Measurements from ENCODE around the gene PPP4C.
A peak's percentile ranks its signal among the peaks of the same experiment; 100 is the strongest.

Gene PPP4C

DNA sequence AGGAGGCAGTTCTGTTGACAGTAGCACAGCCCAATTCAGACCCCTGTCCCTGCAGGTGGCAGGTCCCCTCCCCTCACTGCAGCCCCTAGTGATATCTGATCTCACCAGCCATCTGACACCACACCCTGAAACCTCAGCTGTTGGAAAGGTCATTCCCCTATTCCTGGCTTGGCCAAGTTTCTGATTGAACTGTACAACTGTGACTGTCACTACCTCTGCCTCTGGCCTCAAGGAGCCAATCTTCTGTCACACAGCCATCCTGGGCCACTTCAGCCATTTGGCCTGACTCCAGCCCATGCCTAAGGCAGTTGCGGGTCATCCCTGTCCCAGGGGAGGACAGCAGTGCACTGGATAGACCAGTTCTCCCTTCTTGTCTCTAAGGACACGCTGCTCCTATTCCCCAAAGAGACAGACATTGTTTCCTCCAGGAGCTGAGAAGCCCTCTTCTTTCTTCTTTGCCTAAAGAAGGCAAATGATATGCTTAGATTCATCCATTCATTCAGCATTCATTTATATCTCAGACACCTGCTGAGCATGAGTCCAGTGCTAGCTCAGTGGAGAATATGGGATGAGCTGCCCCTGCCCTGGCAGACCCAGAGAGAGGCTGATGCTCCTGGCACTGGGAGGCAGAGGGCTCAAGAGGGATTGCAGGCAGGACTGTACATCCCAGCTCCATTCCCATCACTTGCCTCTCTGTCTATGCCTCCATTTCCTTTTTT, 14.8 kb upstream of the PPP4C start:
- Histone ChIP-seq H3K27me3 (no peaks in the 10 kb centered on the region), H3K9me3 (no peaks in the 10 kb centered on the region), H3K36me3 (no peaks in the 10 kb centered on the region), H3K27ac (no peak overlapping the region), H3K4me3 (no peak overlapping the region), H3K4me1 (peaks cover 0 to 26% (median 14%) of the 10 kb centered on the region in 4 donors)
- no peak for TF ChIP-seq CTCF (IDR thresholded peaks at IDR 0.05)
- DNase-seq = no peak
- intact Hi-C loops (cut with DNase I; ENCODE audit: low total_unique reads) = no loop called here

- H3K4me1 ChIP-seq = peaks cover 0 to 48% (median 32%) of the 10 kb centered on the region in 4 donors
- TF ChIP-seq CTCF (IDR thresholded peaks at IDR 0.05) = no peak
- intact Hi-C loops (cut with DNase I; ENCODE audit: low total_unique reads) = no loop called here
- peak overlapping the region; percentile 98 to 99 for H3K4me3 ChIP-seq
- DNase-seq = no peak
- peak overlapping the region; percentile 96 to 97 for H3K27ac ChIP-seq
- no peaks in the 10 kb centered on the region for H3K27me3 ChIP-seq
- H3K36me3 ChIP-seq = peaks cover 15 to 18% (median 15%) of the 10 kb centered on the region in 3 donors
- no peaks in the 10 kb centered on the region for H3K9me3 ChIP-seq
Observed at GRCh38 chr16:30063278-30063892, 12.4 kb upstream of the PPP4C start.

DNA sequence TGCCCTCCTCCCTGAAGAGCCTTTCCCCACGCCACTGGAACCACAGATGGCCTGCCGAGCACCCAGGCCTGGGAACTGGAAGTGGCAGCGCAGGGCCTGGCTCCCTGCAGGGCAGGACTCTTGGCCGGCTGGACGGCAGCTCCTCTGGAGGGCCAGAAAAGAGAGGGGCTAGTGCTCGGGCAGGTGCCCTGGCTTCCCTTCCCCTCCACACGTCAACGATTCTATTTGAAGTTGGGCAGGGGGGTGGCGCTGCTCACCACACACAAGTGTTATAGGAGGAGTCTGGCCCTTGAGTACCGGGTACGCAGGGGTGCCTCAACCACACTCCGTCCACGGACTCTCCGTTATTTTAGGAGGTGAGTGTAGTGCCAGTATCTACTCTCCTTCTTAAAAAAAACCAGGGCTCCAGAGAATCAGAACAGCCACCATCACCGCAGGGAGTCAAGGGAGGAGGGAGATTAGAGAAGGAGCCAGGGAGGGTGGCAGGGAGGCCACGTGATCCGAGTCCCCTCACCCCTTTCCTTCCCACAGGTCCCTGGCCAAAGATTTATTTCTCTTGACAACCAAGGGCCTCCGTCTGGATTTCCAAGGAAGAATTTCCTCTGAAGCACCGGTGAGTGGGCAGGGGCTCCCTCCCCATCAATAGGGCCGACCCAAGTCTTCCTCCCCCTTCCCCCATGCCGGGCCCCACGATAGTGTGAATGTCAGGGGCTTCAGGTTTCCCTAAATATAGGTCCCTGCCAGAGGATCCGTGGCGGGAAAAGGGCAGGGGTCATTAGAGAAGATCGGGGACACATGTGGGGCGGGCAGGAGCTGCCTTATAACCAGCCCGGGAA, 11.7 kb upstream of the PPP4C start:
- Histone ChIP-seq H3K27ac (peak overlapping the region; percentile 96 to 97), H3K36me3 (peaks cover 22 to 26% (median 22%) of the 10 kb centered on the region in 3 donors), H3K4me1 (peaks cover 0 to 54% (median 40%) of the 10 kb centered on the region in 4 donors), H3K4me3 (peak overlapping the region; percentile 98 to 99), H3K27me3 (no peaks in the 10 kb centered on the region), H3K9me3 (no peaks in the 10 kb centered on the region)
- TF ChIP-seq CTCF (IDR thresholded peaks at IDR 0.05) = peak; percentile 31 to 33
- DNase-seq = peak; percentile 88 to 92
- intact Hi-C loops (cut with DNase I; ENCODE audit: low total_unique reads) = no loop called here

DNA sequence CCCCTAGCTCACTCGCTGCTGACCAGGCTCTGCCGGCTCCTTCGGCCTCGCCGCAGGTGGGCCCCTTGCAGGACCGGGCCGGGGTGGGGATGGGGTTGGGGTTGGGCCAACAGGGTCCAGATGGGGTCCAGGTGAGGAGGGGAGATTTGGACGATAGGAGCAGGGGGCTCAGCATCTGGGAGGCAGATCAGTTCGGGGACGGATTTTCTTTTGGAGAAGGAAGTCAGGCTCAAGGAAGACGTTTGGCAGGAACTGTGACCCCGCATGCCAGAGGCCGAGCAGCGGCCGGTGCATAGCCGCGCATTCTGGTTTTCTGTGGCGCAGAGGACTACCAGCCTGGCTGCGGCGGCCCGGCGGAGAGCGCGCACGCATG, 11.1 kb upstream of the PPP4C start:
- no peaks in the 10 kb centered on the region for H3K27me3 ChIP-seq
- no peak for TF ChIP-seq CTCF (IDR thresholded peaks at IDR 0.05)
- H3K4me3 ChIP-seq = peak overlapping the region; percentile 98 to 99
- intact Hi-C loops (cut with DNase I; ENCODE audit: low total_unique reads) = no loop called here
- peaks cover 28 to 32% (median 29%) of the 10 kb centered on the region in 3 donors for H3K36me3 ChIP-seq
- no peaks in the 10 kb centered on the region for H3K9me3 ChIP-seq
- no peak for DNase-seq
- peaks cover 0 to 60% (median 46%) of the 10 kb centered on the region in 4 donors for H3K4me1 ChIP-seq
- peak overlapping the region; percentile 96 to 97 for H3K27ac ChIP-seq

DNA sequence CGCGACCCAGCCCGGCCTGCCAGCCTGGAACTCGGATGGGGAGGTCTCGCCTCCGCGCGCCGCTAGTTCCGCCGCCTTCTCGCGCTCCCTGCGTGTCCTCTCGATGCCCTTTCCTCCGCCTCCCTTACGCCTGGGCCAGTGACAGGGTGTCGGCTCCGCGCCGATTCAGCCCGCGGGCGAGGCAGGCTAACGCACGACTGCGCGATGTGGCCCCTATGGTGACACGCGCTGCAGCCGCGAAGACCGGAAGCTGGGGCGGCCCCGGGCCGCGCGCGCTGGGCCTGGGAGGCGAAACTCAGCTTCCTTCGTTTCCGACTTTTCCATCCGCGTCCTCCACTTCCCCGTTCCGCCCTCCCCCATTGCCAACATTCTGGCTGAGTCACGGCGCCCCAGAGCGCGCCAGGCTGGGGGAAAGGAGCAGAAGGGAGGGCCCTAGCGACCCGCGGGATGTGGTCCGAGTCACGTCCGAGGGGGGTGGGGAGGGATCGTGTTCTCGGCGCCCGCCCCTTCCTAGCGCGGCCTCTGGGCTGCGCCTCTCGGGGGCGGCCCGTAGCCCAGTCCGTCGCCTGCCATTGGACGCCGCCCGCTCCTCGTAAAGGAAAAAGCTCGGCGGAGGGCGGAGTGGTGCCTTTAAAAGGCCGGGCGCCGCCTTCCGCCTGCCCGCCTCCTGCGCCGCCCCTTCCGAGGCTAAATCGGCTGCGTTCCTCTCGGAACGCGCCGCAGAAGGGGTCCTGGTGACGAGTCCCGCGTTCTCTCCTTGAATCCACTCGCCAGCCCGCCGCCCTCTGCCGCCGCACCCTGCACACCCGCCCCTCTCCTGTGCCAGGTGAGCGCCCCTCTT, 10.5 kb upstream of the PPP4C start, which contains the start of gene ALDOA:
Gene ALDOA (plus strand): TSS at position 659 of the 841 bp plus-strand sequence. CDS start 1,138 bp downstream, outside the sequence.
- DNase-seq = peak; percentile 98 to 99
- peaks cover 34 to 38% (median 35%) of the 10 kb centered on the region in 3 donors for H3K36me3 ChIP-seq
- TF ChIP-seq CTCF (IDR thresholded peaks at IDR 0.05) = peak in 1 of 2 experiments; percentile 21
- H3K4me1 ChIP-seq = peaks cover 0 to 60% (median 52%) of the 10 kb centered on the region in 4 donors
- peak within 1 kb of the TSS; percentile 98 to 99 for H3K4me3 ChIP-seq
- intact Hi-C loops (cut with DNase I; ENCODE audit: low total_unique reads) = no loop called here
- H3K9me3 ChIP-seq = no peaks in the 10 kb centered on the region
- H3K27me3 ChIP-seq = no peaks in the 10 kb centered on the region
- peak within 1 kb of the TSS; percentile 96 to 97 for H3K27ac ChIP-seq
